HG03354 (cell line): ENCODE measurements around the gene INPP5D.
"Not testable (repeated sequence)": the region's sequence is repeated elsewhere in the genome, so short reads cannot be mapped to it uniquely, and the experiment has no call there.

Experiments
- ATAC-seq: cut with Tn5 transposase; IDR thresholded peaks from one replicate; pipeline ENCODE4 v1.9.1; 2021; ENCODE audit warnings: mild to moderate bottlenecking; ENCODE audit not compliant: unreplicated experiment, poor library complexity, severe bottlenecking

Gene INPP5D

DNA sequence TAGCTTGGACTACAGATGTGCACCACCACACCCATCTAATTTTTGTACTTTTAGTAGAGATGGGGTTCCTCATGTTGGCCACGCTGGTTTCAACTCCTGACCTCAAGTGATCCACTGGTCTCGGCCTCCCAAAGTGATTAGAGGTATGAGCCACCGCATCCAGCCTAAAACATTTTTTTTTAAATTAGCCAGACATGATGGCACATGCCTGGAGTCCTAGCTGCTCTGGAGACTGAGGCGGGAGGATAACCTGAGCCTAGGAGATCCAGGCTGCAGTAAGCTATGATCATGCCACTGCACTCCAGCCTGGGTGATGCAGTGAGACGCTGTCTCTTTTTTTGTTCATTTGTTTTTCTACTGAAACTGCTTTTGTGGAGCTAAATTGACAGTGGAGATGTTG is 126.7 kb downstream of the INPP5D start:
- no peak for ATAC-seq

GRCh38 chr2:233189025-233189424 is 128.9 kb downstream of the INPP5D start:
- ATAC-seq, result no peak

GRCh38 chr2:233191016-233191415 is 130.9 kb downstream of the INPP5D start:
- not testable (repeated sequence) for ATAC-seq

- ATAC-seq, result no peak
These were observed 133.6 kb downstream of the INPP5D start for GRCh38 chr2:233193738-233194137.

DNA sequence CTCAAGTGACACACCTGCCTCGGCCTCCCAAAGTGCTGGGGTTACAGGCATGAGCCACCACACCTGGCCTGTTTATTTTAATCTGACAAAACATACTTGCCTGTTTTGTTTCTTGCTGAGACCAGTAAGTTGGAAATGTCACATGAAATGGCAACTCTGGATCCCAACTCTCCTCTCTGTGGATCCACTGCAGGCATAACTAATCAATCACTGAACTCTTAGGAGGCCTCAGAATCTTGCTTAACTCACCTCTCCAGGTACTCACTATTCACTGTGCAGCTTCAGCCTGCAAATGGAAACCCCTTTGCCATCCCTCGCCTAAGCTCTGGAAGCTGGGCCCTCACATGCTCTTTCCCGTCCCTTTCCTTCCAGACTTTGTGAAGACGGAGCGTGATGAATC is 134.9 kb downstream of the INPP5D start:
- ATAC-seq, result no peak

DNA sequence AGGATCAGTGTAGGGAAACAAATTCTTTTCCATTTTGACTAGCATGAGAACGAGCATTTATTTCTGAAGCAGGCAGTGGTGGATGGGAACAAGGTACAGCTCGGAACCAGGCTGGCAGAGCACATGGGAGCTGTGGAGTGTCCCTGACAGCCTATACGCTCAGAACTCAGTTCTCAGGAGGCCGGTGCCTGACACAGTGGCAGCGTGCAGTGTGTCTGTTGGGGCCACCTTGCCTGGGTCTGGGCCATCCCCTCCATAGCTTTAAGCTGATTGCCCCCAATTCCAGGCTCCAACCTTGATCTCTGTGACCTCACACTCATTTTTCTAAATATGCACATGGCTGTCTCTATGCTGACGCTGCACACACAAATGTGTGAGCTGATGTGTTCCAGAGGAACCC is 136.9 kb downstream of the INPP5D start:
- no peak for ATAC-seq

- no peak for ATAC-seq
These were observed 137.9 kb downstream of the INPP5D start for GRCh38 chr2:233198026-233198425.

- no peak for ATAC-seq
These were observed 139.7 kb downstream of the INPP5D start for GRCh38 chr2:233199870-233200269.

DNA sequence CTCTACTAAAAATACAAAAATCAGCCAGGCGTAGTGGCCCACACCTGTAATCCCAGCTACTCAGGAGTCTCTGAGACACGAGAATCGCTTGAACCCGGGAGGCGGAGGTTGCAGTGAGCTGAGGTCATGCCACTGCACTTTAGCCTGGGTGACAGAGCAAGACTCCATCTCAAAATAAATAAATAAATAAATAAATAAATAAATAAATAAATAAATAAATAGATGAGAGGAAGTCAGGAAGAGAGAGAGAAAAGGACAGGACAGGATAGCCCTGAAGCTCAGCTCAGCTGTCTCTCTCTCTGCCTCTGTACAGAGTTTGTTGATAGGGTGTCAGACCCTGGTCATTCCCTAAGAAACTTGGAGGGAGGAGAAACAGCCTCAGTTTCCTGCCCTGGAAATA is 140.6 kb downstream of the INPP5D start:
- ATAC-seq, result not testable (repeated sequence)

DNA sequence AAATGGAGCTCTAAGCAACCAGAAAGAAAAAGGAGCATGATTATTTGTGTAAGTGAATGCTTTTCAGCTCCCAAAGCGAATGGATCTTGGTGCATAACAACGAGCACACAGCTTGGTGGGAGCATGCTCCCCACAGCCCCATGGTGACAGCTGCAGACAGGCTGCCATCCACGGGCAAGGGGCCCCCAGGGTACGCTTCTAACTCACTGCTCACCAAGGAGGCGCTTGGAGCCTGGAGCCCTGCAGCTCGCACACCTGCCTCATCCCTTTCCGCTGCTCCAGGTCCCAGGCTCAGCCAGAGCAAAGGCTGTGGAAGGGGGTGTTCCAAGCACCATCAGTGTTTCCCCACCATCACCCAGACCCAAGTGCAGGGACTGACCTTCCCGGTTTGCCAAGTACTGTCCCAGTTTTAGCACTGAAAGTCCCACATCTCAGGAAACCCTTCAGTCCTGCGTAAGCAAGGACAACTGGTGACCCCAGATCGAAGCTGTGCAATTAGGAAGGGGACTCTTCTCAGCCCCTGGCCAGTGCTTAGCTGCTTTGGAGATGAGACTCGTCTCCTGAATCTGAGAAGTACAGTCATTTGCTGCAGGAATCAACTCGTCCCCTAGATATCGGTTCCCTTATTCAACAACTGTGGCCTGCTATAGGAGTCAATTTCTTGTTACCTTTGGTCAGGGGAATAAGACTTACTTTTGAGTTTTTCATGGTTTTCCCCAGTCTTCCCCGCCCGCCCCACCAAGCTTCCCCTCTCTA is 141.3 kb downstream of the INPP5D start:
- no peak for ATAC-seq

GRCh38 chr2:233202531-233202944 is 142.4 kb downstream of the INPP5D start:
- no peak for ATAC-seq

DNA sequence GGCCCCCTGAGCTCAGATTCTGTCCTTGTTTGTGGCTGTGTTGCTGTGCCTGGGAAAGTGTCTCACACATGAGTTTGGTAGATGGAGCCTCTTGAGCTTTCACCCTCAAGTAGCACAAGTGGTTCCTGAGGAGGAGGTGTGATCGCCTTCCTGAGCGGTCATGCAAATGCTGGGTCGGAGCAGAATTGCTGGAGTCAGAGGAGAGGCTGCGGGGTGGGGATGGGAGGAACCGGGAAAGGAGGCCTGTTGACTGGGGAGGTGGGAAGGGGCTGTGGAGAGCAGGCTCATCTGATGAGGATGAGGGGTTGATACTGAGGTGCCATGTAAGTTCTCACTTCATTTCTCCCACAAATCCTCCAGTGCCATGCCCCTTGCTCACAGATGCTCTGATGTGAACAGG is 142.9 kb downstream of the INPP5D start:
- ATAC-seq, result no peak

GRCh38 chr2:233204286-233204936 is 144.3 kb downstream of the INPP5D start:
- no peak for ATAC-seq

- no peak for ATAC-seq
These were observed 148.4 kb downstream of the INPP5D start for GRCh38 chr2:233208382-233209116.

GRCh38 chr2:233209117-233209532 is 149.0 kb downstream of the INPP5D start:
- no peak for ATAC-seq

DNA sequence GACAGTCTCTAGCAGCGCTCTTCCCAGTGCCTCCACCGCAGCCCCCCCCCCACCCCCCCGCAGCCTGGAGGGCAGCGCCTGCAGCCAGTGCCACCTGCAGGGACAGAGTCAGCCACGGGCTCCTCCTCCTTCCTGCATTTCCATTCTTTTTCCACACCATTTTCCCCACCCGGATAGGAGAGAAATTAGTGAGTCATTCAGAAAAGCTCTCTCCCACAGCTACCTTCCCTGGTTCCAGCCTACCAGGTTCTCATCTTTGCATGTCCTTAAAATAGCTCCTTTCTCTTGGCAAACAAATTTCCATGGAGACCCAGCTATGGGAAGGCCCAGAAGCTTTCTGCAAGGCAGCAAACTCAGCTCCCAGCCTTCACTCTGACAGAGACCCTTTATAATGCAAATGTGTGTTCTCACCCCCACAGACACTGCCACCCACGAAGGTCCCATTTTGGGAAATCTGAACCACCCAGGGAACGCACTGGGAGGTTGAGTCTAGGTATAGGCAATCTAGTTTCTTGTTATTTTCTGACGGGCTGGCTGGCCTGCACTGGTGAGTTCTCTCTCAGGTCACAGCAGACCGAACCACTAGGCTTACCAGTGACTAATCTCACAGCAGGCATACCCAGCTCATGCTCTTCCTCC is 149.5 kb downstream of the INPP5D start:
- ATAC-seq, result no peak

GRCh38 chr2:233210281-233210680 is 150.1 kb downstream of the INPP5D start:
- no peak for ATAC-seq

DNA sequence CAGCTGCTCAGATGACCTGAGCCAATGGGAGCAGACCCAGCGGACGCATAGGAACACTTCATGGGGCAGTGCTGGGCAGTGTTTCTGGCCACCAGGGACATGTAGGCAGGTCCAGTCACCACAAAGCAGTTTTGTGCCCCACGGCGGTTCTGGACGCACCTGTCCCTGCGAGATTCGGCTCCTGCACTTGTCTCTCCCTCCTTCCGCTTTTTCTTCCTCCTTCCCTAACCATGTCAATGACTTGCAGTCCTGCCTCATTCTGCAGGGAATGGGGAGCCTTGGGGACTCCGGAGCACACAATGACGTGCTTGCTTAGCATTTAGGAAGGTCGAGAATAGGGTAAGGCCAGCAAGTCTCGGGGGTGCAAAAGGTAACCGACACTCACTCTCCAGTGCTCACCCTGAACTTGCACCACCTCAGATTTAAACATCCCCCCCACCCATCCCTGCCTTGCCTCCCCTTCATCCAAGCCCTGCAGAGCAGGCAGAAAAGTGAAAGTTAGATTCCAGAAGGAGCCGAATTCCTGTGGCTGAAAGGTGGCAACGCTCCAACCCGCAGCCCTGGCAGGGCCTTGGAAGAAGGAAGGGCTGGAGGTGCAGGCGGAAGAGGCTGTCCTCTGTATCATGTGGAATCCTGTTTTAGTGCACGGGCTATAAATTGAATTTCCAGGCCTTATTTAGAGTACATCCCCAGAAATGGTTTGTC is 150.9 kb downstream of the INPP5D start:
- no peak for ATAC-seq

- ATAC-seq, result no peak
These were observed 151.4 kb downstream of the INPP5D start for GRCh38 chr2:233211548-233211895.

- ATAC-seq, result no peak
These were observed 152.9 kb downstream of the INPP5D start for GRCh38 chr2:233213011-233213410.
